Neural cell (in vitro differentiated cells): ENCODE results near the gene OR56A5. TPM values are rescaled to one million over a fixed set of nuclear protein-coding genes. Genes with fewer than 3 reads are reported as not detected.

Experiments used
- H2AFZ ChIP-seq: fragments of 200-600, 300-800 bp; sonication (generic), shearing (Covaris generic); 2 replicates; pipeline ENCODE4 v1.6.0; 2014; ENCODE audit warnings: low read depth, mild to moderate bottlenecking, antibody characterized with exemption, low read length, moderate library complexity
- H3F3A ChIP-seq: fragments of 200-600 bp; shearing (Covaris generic); 2 replicates; pipeline ENCODE4 v1.6.1; 2016; ENCODE audit warnings: mild to moderate bottlenecking, moderate library complexity, mixed read lengths, antibody characterized with exemption, low read length; ENCODE audit not compliant: insufficient read depth, poor library complexity, severe bottlenecking
- H3K27ac ChIP-seq: fragments of 200-600, 300-800 bp; sonication (generic), shearing (Covaris generic); 2 replicates; pipeline ENCODE4 v1.5.1; 2014; ENCODE audit warnings: mild to moderate bottlenecking, low read length, moderate library complexity
- H3K27me3 ChIP-seq: fragments of 300-800, 200-600 bp; sonication (generic), shearing (Covaris generic); 2 replicates; pipeline ENCODE4 v1.6.0; 2014; ENCODE audit warnings: mild to moderate bottlenecking, low read depth, low read length, moderate library complexity; ENCODE audit not compliant: insufficient read depth
- H3K36me3 ChIP-seq: fragments of 300-800, 200-600 bp; sonication (generic), shearing (Covaris generic); 2 replicates; pipeline ENCODE4 v1.5.1; 2014; ENCODE audit warnings: mild to moderate bottlenecking, antibody characterized with exemption, low read length, moderate library complexity; ENCODE audit not compliant: insufficient read depth
- H3K4me2 ChIP-seq: fragments of 300-800, 200-600 bp; sonication (generic), shearing (Covaris generic); 2 replicates; pipeline ENCODE4 v1.6.0; 2014; ENCODE audit warnings: mild to moderate bottlenecking, low read length
- H3K4me3 ChIP-seq: fragments of 300-800, 200-600 bp; sonication (generic), shearing (Covaris generic); 2 replicates; pipeline ENCODE4 v1.5.1; 2014; ENCODE audit warnings: mild to moderate bottlenecking, low read length, moderate library complexity
- H3K79me2 ChIP-seq: fragments of 200-600 bp; shearing (Covaris generic); replicated peaks from 2 replicates; pipeline ENCODE4 v1.6.0; 2014; ENCODE audit warnings: mild to moderate bottlenecking, low read length, moderate library complexity; ENCODE audit not compliant: insufficient read depth
- H3K9ac ChIP-seq: fragments of 300-800, 200-600 bp; sonication (generic), shearing (Covaris generic); 2 replicates; pipeline ENCODE4 v1.6.1; 2016; ENCODE audit warnings: mild to moderate bottlenecking, low read length, mixed read lengths
- H3K9me2 ChIP-seq: fragments of 200-600 bp; shearing (Covaris generic); 2 replicates; pipeline ENCODE4 v1.6.1; 2016; ENCODE audit warnings: mild to moderate bottlenecking, low read length, mixed read lengths; ENCODE audit not compliant: insufficient read depth
- H3K9me3 ChIP-seq: fragments of 200-600, 300-800 bp; sonication (generic), shearing (Covaris generic); 2 replicates; pipeline ENCODE4 v1.6.1; 2016; ENCODE audit warnings: mild to moderate bottlenecking, mixed run types, low read length, moderate library complexity, mixed read lengths
- H4K20me1 ChIP-seq: fragments of 200-600 bp; shearing (Covaris generic); 2 replicates; pipeline ENCODE4 v1.6.1; 2016; ENCODE audit warnings: mild to moderate bottlenecking, mixed run types; ENCODE audit not compliant: insufficient read depth
- CTCF ChIP-seq: fragments of 450-650 bp; IDR thresholded peaks from 2 replicates; pipeline ENCODE4 v1.5.1; 2014; ENCODE audit warnings: antibody characterized with exemption, mild to moderate bottlenecking, moderate library complexity; ENCODE audit not compliant: poor library complexity, severe bottlenecking
- EP300 ChIP-seq: fragments of 450-650 bp; conservative IDR thresholded peaks from 2 replicates; pipeline ENCODE4 v1.6.1; 2014; ENCODE audit warnings: antibody characterized with exemption, mild to moderate bottlenecking, moderate library complexity; ENCODE audit not compliant: poor library complexity, severe bottlenecking
- EZH2 ChIP-seq: fragments of 200-600, 300-800 bp; shearing (Covaris generic), sonication (generic); IDR thresholded peaks from 2 replicates; pipeline ENCODE4 v1.6.1; 2014; ENCODE audit warnings: antibody characterized with exemption, low read length, borderline replicate concordance, mild to moderate bottlenecking; ENCODE audit not compliant: insufficient read depth, poor library complexity, severe bottlenecking
- MXI1 ChIP-seq: fragments of 450-650 bp; conservative IDR thresholded peaks from 2 replicates; pipeline ENCODE4 v1.6.1; 2014; ENCODE audit warnings: antibody characterized with exemption, mild to moderate bottlenecking; ENCODE audit not compliant: poor library complexity, severe bottlenecking
- POLR2AphosphoS5 ChIP-seq: IDR thresholded peaks from 2 replicates; pipeline ENCODE4 v1.6.1; 2012
- RAD21 ChIP-seq: fragments of 450-650 bp; conservative IDR thresholded peaks from 2 replicates; pipeline ENCODE4 v1.6.1; 2014; ENCODE audit warnings: antibody characterized with exemption, mild to moderate bottlenecking, moderate library complexity
- REST ChIP-seq: IDR thresholded peaks from 2 replicates; pipeline ENCODE4 v1.6.1; 2012; ENCODE audit warnings: borderline replicate concordance
- SMC3 ChIP-seq: fragments of 450-650 bp; conservative IDR thresholded peaks from 2 replicates; pipeline ENCODE4 v1.6.1; 2014; ENCODE audit warnings: antibody characterized with exemption, mild to moderate bottlenecking, moderate library complexity; ENCODE audit not compliant: poor library complexity
- TAF1 ChIP-seq: IDR thresholded peaks from 2 replicates; pipeline ENCODE4 v1.6.1; 2012; ENCODE audit warnings: low read depth
- polyA minus RNA-seq: library from RNA; depleted of rRNA, polyadenylated mRNA; stranded (reverse); fragments of >200 nt; gene quantifications from 2 replicates; pipeline ENCODE4 v1.2.3, GENCODE V29; 2014
- polyA plus RNA-seq: library from polyadenylated mRNA; depleted of rRNA; stranded (reverse); fragments of >200 nt; gene quantifications from 2 replicates; pipeline ENCODE4 v1.2.3, GENCODE V29; 2014

Gene OR56A5
- not detected in 2 replicates for polyA plus RNA-seq
- polyA minus RNA-seq, result not detected in 2 replicates

- Histone ChIP-seq H3K9ac (no peak within 1 kb of the TSS), H3K4me2 (no peak within 1 kb of the TSS), H3F3A (no peaks in the 10 kb centered on the region), H3K9me3 (no peaks in the 10 kb centered on the region), H3K27ac (no peak within 1 kb of the TSS), H3K36me3 (no peaks in the 10 kb centered on the region), H3K27me3 (no peaks in the 10 kb centered on the region), H3K79me2 (no peaks in the 10 kb centered on the region), H3K9me2 (no peaks in the 10 kb centered on the region), H3K4me3 (no peak within 1 kb of the TSS), H4K20me1 (no peaks in the 10 kb centered on the region), H2AFZ (no peak within 1 kb of the TSS)
- TF ChIP-seq EP300 (no peak), TAF1 (no peak), SMC3 (no peak), EZH2 (no peak), RAD21 (no peak), POLR2AphosphoS5 (no peak), CTCF (no peak)
Measured at GRCh38 chr11:5968394-5968793, at the start of gene OR56A5. OR56A5 (minus strand) TSS chr11:5968494; CDS start chr11:5968494, 0 bp downstream.

GRCh38 chr11:6013042-6013441, 44.7 kb upstream of the OR56A5 start:
- H3K36me3 ChIP-seq, result no peaks in the 10 kb centered on the region
- no peak for TF ChIP-seq EZH2
- no peak for TF ChIP-seq RAD21
- TF ChIP-seq SMC3, result no peak
- no peak for TF ChIP-seq MXI1

GRCh38 chr11:6012035-6012668, 43.9 kb upstream of the OR56A5 start:
- no peak overlapping the region for H2AFZ ChIP-seq
- H3K79me2 ChIP-seq, result no peaks in the 10 kb centered on the region
- no peak overlapping the region for H3K27ac ChIP-seq
- no peaks in the 10 kb centered on the region for H4K20me1 ChIP-seq
- H3K9me2 ChIP-seq, result no peaks in the 10 kb centered on the region
- H3K4me2 ChIP-seq, result no peak overlapping the region
- TF ChIP-seq RAD21 (no peak), POLR2AphosphoS5 (no peak), MXI1 (no peak), EP300 (no peak), SMC3 (no peak), CTCF (no peak), REST (no peak), EZH2 (no peak), TAF1 (no peak)
- H3F3A ChIP-seq, result no peaks in the 10 kb centered on the region
- no peaks in the 10 kb centered on the region for H3K9me3 ChIP-seq
- H3K36me3 ChIP-seq, result no peaks in the 10 kb centered on the region
- no peaks in the 10 kb centered on the region for H3K27me3 ChIP-seq
- H3K4me3 ChIP-seq, result no peak overlapping the region
- H3K9ac ChIP-seq, result no peak overlapping the region

More at GRCh38 chr11:6013042-6013441, 44.7 kb upstream of the OR56A5 start:
- no peaks in the 10 kb centered on the region for H3K79me2 ChIP-seq
- no peak overlapping the region for H3K4me3 ChIP-seq
- no peaks in the 10 kb centered on the region for H3F3A ChIP-seq
- no peak overlapping the region for H3K4me2 ChIP-seq
- no peaks in the 10 kb centered on the region for H4K20me1 ChIP-seq
- no peaks in the 10 kb centered on the region for H3K9me2 ChIP-seq
- H3K27me3 ChIP-seq, result no peaks in the 10 kb centered on the region
- no peak overlapping the region for H3K27ac ChIP-seq
- no peak overlapping the region for H2AFZ ChIP-seq
- H3K9ac ChIP-seq, result no peak overlapping the region
- no peaks in the 10 kb centered on the region for H3K9me3 ChIP-seq
